GM12872 (cell line): ENCODE results near the gene ADCYAP1R1.

Experiments
- TF ChIP-seq, protein P1 (sequence below): IDR thresholded peaks from 3 replicates; pipeline ENCODE4 v1.5.1; 2011; ENCODE audit warnings: low read depth, mild to moderate bottlenecking, low read length, moderate library complexity; ENCODE audit not compliant: insufficient read depth

ADCYAP1R1 gene

GRCh38 chr7:31051598-31052486, at the start of gene ADCYAP1R1:
Gene ADCYAP1R1, plus strand, starts transcription at chr7:31052308. Its CDS starts 10,957 bp downstream, at chr7:31063265.
- TF ChIP-seq, protein P1, sequence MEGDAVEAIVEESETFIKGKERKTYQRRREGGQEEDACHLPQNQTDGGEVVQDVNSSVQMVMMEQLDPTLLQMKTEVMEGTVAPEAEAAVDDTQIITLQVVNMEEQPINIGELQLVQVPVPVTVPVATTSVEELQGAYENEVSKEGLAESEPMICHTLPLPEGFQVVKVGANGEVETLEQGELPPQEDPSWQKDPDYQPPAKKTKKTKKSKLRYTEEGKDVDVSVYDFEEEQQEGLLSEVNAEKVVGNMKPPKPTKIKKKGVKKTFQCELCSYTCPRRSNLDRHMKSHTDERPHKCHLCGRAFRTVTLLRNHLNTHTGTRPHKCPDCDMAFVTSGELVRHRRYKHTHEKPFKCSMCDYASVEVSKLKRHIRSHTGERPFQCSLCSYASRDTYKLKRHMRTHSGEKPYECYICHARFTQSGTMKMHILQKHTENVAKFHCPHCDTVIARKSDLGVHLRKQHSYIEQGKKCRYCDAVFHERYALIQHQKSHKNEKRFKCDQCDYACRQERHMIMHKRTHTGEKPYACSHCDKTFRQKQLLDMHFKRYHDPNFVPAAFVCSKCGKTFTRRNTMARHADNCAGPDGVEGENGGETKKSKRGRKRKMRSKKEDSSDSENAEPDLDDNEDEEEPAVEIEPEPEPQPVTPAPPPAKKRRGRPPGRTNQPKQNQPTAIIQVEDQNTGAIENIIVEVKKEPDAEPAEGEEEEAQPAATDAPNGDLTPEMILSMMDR, result no peak

GRCh38 chr7:31003097-31003496, 49.0 kb upstream of the ADCYAP1R1 start:
- TF ChIP-seq, protein P1, result no peak

DNA sequence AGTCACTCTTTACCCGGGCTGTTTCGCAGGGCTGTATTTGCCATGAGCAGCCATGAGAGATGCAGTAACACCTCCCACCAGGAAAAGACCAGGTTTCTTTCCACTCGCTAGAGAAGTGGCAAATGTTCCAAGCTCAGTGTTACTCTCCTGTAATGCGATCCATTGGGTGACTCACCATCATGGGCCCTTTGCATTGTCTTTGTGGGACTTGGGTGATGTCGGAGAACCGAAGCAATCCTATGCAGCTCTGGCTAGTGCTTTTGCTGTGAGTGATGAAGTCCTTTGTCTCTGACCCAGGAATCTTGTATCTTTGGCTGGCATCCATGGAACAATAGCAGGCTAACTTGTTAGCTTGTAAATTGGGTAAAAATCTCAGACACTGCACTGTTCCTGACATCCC, 48.4 kb upstream of the ADCYAP1R1 start:
- TF ChIP-seq, protein P1, result no peak

DNA sequence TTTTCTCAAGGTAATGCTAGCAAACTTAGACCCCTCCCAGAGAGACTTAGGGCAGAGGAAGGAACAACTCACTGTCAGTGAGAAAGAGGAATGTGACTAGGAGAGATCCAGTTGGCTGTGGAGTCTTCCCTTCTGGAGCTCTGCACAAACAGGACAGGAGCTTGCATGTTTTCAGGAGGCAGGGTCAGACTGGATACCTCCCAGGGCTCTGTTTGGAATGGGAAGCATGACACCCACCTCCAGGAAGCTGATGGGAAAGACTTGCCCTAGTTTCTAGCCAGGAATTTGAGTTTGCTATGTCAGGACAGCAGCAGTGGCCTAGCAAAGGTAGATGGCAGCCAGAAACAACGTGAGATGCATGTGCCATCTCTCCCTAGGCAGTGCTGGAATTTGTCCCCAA, 47.7 kb upstream of the ADCYAP1R1 start:
- TF ChIP-seq, protein P1, result no peak

- TF ChIP-seq, protein P1, result no peak
These were observed 45.3 kb upstream of the ADCYAP1R1 start for GRCh38 chr7:31006857-31007256.

DNA sequence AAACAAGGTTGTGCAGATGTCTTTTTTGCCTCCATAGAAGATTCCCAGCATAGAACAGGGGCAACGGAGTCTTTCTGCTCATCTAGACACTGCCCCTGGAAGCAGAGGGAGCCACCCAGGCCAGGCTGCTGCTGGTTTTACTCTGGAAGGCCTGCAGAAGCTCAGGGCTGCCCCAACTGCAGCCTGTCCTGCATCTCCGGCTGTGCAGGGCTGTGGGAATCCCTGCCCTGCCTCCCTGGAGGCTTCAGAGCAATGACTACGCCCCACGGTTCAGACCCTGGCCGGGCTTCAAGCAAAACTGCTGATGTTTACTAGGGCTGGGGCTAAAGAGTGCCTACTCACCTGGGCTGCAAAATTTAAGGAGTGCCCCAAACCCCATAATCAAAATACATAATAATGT, 44.5 kb upstream of the ADCYAP1R1 start:
- TF ChIP-seq, protein P1, result no peak

GRCh38 chr7:31014826-31015225, 37.3 kb upstream of the ADCYAP1R1 start:
- TF ChIP-seq, protein P1, result no peak
